Measurements from ENCODE around the gene CTSL. TPM values are rescaled to one million over a fixed set of nuclear protein-coding genes. Genes with fewer than 3 reads are reported as not detected.

The CTSL gene
- total RNA-seq, 1 donor from 2014 or later, result 33.8 TPM

DNA sequence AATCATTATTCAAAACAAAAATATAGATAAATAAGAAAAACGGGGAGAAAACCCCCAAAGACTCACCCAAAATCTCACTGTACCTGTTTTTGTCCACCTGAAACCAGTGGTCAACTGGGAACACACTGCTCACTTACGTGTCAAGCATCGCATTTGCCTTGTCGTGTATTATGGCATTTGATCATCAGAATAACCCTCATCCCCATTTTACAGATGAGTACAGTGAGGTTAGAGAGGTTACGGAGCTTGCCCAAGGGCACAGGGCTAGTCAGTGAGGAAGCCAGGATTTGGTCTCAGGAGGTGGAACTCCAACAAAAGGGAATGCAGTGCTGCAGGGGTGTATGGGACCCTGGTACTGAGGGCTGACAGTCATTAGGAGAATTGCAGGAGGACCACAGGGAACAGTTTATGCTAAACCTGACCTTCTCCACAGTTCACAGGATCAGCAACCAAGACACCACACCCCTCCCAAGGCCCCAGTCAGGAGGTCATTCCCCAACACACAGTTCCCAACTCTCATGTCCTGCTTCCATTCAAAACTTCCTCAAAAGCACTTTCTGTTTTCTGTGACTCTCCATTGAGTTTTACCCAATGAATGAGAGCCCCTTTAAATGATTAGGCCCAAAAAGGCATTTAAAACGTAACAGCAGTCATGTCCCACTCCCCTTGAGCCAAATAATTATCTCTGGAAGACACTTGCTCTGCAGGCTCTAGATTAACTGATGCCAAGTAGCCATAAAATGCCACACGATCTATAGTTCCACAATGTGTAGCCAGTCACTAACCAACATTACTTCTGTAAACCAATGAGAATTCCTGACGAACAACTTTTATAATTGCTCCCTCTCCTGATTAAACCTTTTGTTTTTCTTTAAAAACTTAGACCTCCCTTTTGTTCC, 50.8 kb downstream of the CTSL start:
- no peaks in the 10 kb centered on the region for H3K36me3 Mint-ChIP-seq (ENCODE audit: low read depth)
- peaks cover 4% of the 10 kb centered on the region for H3K4me1 Mint-ChIP-seq
- TF ChIP-seq, protein P1, sequence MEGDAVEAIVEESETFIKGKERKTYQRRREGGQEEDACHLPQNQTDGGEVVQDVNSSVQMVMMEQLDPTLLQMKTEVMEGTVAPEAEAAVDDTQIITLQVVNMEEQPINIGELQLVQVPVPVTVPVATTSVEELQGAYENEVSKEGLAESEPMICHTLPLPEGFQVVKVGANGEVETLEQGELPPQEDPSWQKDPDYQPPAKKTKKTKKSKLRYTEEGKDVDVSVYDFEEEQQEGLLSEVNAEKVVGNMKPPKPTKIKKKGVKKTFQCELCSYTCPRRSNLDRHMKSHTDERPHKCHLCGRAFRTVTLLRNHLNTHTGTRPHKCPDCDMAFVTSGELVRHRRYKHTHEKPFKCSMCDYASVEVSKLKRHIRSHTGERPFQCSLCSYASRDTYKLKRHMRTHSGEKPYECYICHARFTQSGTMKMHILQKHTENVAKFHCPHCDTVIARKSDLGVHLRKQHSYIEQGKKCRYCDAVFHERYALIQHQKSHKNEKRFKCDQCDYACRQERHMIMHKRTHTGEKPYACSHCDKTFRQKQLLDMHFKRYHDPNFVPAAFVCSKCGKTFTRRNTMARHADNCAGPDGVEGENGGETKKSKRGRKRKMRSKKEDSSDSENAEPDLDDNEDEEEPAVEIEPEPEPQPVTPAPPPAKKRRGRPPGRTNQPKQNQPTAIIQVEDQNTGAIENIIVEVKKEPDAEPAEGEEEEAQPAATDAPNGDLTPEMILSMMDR (conservative IDR thresholded peaks at IDR 0.05), result no peak

DNA sequence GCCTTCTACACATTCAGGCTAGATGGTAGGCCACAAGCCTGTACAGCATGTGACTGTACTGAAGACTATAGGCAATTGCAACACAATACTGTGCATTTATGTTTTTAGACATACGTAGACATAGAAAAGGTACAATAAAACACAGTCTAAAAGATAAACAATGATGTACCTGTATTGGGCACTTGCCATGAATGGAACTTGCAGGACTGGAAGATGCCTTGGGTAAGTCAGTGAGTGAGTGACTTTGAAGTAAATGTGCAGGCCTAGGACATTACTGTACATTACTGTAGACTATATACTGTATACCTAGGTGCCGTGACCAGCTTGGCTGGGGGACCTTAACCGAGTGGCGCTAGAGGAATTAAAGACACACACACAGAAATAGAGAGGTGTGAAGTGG, 53.1 kb downstream of the CTSL start:
- H3K4me1 Mint-ChIP-seq, result peaks cover 4% of the 10 kb centered on the region
- no peak for DNase-seq (ENCODE audit: low read depth, low spot score)
- H3K27me3 Mint-ChIP-seq (ENCODE audit: low read depth), result no peaks in the 10 kb centered on the region
- H3K9me3 Mint-ChIP-seq, result no peaks in the 10 kb centered on the region
- H3K27ac Mint-ChIP-seq (ENCODE audit: unreplicated experiment), result no peak overlapping the region
- H3K36me3 Mint-ChIP-seq (ENCODE audit: low read depth), result no peaks in the 10 kb centered on the region
- H3K4me3 Mint-ChIP-seq, result no peak overlapping the region
- TF ChIP-seq, protein P1 (conservative IDR thresholded peaks at IDR 0.05), result no peak

More for the DNA sequence above, 50.8 kb downstream of the CTSL start:
- Mint-ChIP-seq H3K27me3 (ENCODE audit: low read depth) (peaks cover 5% of the 10 kb centered on the region), H3K27ac (ENCODE audit: unreplicated experiment) (no peak overlapping the region), H3K4me3 (no peak overlapping the region), H3K9me3 (no peaks in the 10 kb centered on the region)
- DNase-seq (ENCODE audit: low read depth, low spot score), result no peak

Other genes with a start within 250 kb of the CTSL start
- 62.7 and 64.1 TPM in 2 replicates for gene DAPK1, start 228.3 kb upstream of the CTSL start, total RNA-seq
- 0.16 and 0.21 TPM in 2 replicates for gene SPATA31E1, start 156.8 kb downstream of the CTSL start, total RNA-seq
- gene SPATA31C1, start 191.8 kb downstream of the CTSL start, total RNA-seq, result 1.4 and 1.9 TPM in 2 replicates
- 11.3 and 13.7 TPM in 2 replicates for gene CDK20, start 248.4 kb downstream of the CTSL start, total RNA-seq